AG10803 (cell line): ENCODE results near the gene NKIRAS2.
A peak's percentile ranks its signal among the peaks of the same experiment; 100 is the strongest.

Experiments
- DNase-seq: peaks from one replicate; pipeline ENCODE4 v3.0.0; 2010; ENCODE audit warnings: low read depth
- H3K4me3 ChIP-seq: 2 replicates; pipeline ENCODE4 v1.5.1; 2011; ENCODE audit warnings: mild to moderate bottlenecking, low read length, control low read depth
- CTCF ChIP-seq: conservative IDR thresholded peaks from 2 replicates; pipeline ENCODE4 v1.5.1; 2011; ENCODE audit warnings: mild to moderate bottlenecking, low read length, control low read depth, inconsistent platforms

The NKIRAS2 gene

GRCh38 chr17:42058063-42058462, 38.2 kb downstream of the NKIRAS2 start:
- TF ChIP-seq CTCF = no peak
- no peak for DNase-seq
- no peak overlapping the region for H3K4me3 ChIP-seq

DNA sequence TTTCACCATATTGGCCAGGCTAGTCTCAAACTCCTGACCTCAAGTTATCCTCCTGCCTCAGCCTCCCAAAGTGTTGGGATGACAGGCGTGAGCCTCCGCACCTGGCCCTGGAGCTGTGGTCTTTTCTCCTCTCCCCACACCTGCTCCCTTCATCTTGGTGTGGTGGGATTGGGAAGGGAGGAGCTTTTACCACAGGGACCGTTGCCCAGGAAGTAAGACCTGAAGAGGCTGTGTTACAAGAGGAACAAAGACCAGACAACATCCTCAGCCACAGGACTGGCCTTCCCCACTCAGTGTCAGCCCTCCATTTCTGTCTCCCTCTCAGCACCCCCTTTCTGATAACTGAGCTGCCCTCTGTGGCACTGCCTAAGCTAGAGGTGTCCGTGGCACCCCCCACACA, 39.9 kb downstream of the NKIRAS2 start:
- DNase-seq = no peak
- no peak overlapping the region for H3K4me3 ChIP-seq
- no peak for TF ChIP-seq CTCF

- no peak overlapping the region for H3K4me3 ChIP-seq
- DNase-seq = no peak
- TF ChIP-seq CTCF = no peak
Observed at GRCh38 chr17:42060231-42060630, 40.3 kb downstream of the NKIRAS2 start.

- H3K4me3 ChIP-seq = no peak overlapping the region
- no peak for TF ChIP-seq CTCF
- DNase-seq = no peak
Observed at GRCh38 chr17:42061646-42062487, 42.0 kb downstream of the NKIRAS2 start.

DNA sequence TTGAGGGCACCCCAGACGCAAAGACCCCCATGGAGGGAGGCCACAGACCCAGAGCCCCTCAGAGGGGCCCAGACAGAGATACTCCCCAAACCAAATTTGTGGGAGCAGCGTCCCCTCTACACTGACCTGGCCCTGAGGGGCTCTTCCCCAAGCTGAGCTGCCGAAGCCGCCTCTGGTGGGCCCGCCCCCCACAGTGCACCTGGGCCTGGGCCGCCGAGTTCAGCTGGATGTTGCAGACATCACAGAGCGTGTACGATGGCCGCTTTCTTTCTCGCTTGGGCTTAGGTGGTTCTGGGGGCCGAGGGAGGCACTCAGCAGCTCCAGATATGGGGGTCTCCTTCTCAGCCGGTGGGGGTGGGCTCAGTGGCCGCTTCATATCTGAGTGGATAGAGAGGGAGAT, 42.8 kb downstream of the NKIRAS2 start:
- DNase-seq = no peak
- H3K4me3 ChIP-seq = no peak overlapping the region
- no peak for TF ChIP-seq CTCF

GRCh38 chr17:42065201-42065600, 45.3 kb downstream of the NKIRAS2 start:
- H3K4me3 ChIP-seq = no peak overlapping the region
- no peak for TF ChIP-seq CTCF
- no peak for DNase-seq

GRCh38 chr17:42067371-42068091, 47.6 kb downstream of the NKIRAS2 start:
- H3K4me3 ChIP-seq = no peak overlapping the region
- DNase-seq = peak; percentile 24
- TF ChIP-seq CTCF = peak; percentile 84
